Fibroblast of the conjunctiva (primary cell): ENCODE results near the gene BHLHA15.
A peak's percentile ranks its signal among the peaks of the same experiment; 100 is the strongest.

Experiments used
- DNase-seq: peaks from one replicate; pipeline ENCODE4 v3.0.0-alpha.2; 2010; ENCODE audit warnings: low read depth

Gene BHLHA15

DNA sequence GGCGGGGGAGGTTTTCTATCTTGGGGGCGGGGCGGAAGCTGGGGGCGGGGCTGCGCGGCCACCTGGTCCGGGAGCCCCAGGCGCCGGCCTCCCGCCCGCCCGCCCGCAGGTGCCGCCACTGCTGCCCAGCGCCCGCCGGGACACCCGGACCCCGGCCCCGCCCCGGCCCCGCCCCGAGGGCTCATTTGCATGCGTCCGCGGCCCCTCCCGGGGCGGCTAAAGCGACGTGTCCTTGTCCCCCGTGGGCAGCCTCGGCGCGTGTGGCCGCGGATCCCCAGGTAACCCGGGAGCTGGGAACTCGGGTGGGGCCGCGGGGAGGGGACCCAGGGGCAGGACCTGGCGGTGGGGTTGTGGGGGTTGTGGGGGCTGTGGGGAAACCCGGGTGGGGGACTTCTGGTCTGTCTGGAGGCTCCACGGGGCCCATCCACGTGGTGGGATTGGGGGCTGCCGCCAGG lies at the start of gene BHLHA15:
BHLHA15 (plus strand) TSS at position 219 of the 455 bp plus-strand sequence. CDS start 871 bp downstream, outside the sequence.
- DNase-seq: no peak

DNA sequence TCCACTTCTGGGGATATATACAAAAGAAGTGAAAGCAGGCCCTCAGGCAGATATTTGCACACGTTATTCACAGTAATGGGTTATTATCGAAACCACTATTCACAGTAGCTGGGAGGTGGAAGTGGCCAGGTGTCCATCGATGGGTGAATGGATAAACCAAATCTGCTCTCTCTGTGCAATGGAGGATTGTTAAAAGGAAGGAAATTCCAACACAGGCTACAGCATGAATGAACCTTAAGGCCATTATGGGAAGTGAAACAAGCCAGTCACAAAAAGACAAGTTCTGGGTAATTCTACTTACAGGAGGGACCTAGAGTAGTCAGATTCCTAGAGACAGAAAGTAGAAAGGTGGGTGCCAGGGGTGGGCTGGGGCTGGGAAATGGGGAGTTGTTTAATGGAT lies 48.5 kb upstream of the BHLHA15 start:
- DNase-seq: no peak

DNA sequence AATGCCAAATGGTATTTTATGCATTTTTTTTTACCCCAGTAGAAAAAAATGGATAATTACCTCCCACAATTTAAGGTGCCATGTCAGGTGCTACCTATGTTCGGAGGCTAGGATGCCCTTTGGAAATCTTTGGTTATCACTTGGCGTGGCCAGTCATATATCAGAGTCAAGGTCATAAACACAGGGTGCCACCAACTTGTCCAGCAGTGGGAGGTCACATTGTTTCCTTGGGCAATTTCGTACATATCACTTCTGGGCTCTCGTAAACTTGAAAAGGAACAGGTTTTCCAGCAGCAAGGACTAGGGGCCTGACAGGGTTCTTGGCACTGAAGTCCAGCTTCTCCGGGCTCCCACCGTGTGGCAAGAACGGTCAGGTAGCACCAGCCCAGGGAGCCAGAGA lies 48.0 kb upstream of the BHLHA15 start:
- DNase-seq: no peak

GRCh38 chr7:98163704-98164494 lies 47.3 kb upstream of the BHLHA15 start:
- DNase-seq: no peak

DNA sequence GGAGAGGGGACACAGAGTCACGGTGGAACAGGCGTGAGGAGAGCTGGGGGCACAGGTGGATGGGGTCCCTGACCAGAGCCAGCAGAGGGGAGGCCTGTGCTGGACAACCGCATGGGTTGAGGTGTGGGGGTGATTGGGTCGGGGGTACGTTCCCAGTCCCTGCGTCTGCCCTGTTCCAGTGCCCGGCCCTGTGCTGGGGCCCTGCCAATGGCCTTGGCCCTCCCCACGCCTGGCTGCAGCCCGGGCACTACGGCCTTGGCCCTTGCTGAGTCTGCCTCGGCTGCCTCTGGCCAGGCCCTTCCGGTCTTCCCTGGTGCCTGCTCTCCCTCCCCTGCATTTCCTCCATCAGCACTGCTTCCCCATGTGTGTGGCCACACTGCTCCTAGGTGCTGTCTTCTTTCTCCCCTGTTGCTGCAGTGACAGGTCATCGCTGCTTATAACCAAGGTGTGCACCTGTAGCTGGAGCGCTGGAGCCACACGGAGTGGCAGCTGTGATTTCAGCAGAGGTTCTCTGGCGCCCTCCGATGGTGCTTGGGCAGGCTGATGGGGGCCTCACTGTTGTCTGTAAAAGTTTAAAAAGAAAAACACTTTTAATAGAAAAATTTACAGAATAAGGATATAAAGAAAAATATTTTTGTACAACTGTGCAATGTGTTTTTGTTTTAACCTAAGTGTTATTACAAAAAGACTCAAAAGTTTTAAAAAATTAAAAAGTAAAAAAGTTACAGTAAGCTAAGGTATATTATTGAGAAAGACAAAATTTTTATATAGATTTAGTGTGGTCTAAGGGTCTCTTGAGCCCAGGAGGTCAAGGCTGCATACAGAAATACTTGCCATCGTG lies 45.2 kb upstream of the BHLHA15 start:
- DNase-seq: no peak

DNA sequence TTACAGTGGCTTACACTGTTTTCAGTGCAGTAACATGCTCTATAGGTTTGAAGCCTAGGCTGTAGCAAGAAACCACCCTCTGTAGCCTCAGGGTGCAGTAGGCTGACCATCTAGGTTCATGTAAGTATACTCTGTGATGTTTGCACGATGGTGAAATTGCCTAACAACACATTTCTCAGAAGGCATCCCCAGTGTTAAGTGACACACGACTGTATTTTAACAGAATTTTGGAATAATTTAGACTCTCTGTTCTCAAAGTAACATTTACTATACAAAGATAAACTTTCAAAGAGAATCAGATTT lies 44.6 kb upstream of the BHLHA15 start:
- DNase-seq: no peak

- no peak for DNase-seq
These were observed 43.6 kb upstream of the BHLHA15 start for GRCh38 chr7:98167653-98168052.

GRCh38 chr7:98168181-98168903 lies 42.9 kb upstream of the BHLHA15 start:
- DNase-seq: peak; percentile 39

GRCh38 chr7:98168904-98169621 lies 42.2 kb upstream of the BHLHA15 start:
- no peak for DNase-seq

DNA sequence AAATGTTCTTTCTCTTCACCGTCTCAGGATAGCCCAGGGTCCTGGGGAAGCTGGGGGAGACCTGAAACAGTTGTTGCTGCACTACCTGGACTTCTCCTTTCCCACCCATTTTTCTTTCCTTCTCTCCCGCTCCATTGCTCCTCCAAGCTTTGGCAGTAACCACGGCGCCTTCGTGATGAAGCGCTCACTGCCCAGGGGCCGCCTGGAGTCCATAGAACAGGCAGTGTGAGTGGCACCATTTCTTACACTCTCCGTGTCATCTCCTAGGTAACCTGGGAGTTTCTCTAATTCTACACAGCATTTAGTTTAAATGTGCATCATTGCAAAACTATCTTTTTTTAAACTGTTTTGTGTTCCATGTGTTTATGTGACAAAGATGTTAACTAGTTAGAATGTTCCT lies 40.3 kb upstream of the BHLHA15 start:
- no peak for DNase-seq

DNA sequence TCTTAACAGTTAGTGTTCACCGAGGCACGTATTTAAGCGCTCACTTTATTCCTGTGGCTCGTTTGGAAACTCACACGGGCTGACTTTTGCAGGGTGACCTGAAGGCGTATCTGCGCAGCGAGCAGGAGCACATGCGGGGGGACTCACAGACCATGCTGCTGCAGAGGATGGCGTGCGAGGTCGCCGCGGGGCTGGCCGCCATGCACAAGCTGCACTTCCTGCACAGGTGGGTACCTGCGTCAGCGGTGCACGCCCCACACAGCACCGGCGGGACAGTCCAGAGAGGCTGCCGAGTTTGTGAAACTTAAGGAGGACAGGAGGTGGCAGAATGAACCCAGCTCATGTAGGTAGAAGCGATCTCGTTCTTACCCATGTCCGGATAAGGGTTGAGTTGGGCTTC lies 39.8 kb upstream of the BHLHA15 start:
- DNase-seq: no peak

DNA sequence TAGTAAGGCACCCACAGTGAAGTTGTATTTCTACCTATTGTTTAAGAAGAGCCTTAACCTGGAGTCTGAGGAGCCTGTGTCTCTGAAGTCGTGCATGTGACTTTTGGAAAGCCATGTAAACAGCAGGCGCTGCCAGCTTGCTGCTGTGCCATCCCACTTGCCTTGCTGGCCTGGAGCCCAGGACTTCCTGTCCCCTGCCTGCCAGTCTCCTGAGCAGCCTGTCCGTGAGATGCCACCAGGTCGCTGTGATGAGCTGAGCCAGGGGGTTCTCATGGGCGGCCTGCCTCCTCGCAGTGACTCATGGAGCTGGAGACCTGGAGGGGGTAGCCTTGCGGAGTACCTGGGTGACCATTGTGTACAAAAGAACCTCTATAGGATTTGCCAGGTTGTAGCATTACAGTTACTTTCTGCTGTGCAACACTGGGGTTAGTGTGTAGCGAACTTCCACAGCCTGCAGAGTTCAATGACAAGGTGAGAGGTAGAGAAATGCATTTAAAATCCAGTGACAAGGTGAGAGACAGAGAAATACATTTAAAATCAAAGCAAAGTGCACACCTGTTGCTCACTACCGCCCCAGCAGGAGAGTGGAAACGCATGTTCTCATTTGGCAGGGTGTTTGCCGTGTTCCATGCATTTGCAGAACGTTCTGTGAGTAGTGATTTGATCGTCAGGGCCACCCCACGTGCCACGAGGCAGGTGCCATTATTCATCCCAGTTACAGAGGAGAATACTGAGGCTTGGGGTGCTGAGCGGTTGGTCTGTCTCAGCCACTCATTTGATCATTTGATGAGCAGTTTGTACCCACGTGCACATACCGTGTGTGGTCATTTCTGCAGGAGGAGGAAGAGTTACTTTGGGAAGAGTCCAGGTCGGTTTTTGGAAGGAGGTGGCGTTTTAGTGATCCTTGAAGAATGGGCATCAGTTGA lies 36.6 kb upstream of the BHLHA15 start:
- no peak for DNase-seq

- no peak for DNase-seq
These were observed 35.8 kb upstream of the BHLHA15 start for GRCh38 chr7:98175260-98175940.

- DNase-seq: no peak
These were observed 33.7 kb upstream of the BHLHA15 start for GRCh38 chr7:98177553-98177952.

DNA sequence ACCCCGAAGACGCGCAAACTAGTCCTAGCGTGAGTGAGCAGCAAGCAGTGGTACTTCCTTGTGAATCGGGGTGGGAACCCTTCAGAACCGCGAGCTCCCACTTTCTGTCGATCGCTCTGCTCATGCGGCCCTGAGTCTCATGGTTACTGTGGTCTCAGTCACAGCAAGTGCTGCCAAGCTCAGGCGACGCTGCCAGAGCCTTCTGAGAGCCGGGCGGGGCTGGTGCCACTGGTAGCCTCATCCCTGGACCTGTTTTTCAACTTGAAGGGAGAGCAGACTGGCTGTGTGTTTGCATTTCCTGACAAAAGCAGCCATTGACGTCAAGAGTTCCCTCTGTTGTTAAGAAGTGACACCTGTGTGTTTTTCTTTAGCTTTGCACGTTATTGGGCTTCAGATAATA lies 32.9 kb upstream of the BHLHA15 start:
- DNase-seq: no peak

- no peak for DNase-seq
These were observed 32.3 kb upstream of the BHLHA15 start for GRCh38 chr7:98178762-98179490.

- DNase-seq: no peak
These were observed 30.5 kb upstream of the BHLHA15 start for GRCh38 chr7:98180751-98181150.

- no peak for DNase-seq
These were observed 26.1 kb upstream of the BHLHA15 start for GRCh38 chr7:98185101-98185500.

DNA sequence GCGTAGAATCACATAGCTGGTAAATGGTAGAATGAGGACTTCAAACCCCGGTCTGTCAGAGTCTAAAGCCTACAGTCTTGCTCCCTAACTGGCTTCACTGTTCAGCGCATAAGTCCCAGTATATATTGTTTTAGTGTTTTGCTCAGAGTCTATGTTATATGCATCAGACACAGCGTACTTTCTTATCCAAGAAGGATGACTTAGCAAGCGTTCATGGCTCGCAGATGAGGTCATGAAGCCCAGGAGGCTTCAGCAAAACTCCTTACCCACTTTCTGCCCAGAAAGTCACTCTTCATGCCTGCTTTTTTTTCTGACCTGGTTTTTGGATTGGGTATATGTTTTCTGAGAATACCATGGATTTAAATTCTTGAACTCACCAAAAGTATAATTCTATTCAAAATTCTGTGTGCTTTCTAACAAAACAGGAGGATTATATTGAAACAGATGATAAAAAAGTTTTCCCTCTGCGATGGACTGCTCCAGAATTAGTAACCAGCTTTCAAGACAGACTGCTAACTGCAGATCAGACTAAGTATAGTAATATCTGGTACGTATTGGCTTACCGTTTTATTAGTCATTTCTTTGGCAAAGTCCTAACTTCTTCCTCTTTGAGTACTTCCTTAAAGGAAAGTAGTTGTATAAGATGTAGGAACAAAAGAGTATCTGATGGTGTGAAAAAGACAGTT lies 24.6 kb upstream of the BHLHA15 start:
- DNase-seq: peak; percentile 37
